ENCODE measurements around the gene CAMTA1. TPM values are rescaled to one million over a fixed set of nuclear protein-coding genes. Genes with fewer than 3 reads are reported as not detected.
A peak's percentile ranks its signal among the peaks of the same experiment; 100 is the strongest.

The CAMTA1 gene
- total and polyA plus RNA-seq, 2 experiments from 2014 or later, result 89.0 to 145 TPM

- Histone ChIP-seq H2AFZ (peak overlapping the region; percentile 99), H3K36me3 (replicated peaks; ENCODE audit: insufficient read depth, low read depth) (no peaks in the 10 kb centered on the region), H3K4me2 (peak overlapping the region; percentile 93), H3K27me3 (no peaks in the 10 kb centered on the region), H3K9me2 (replicated peaks; ENCODE audit: insufficient read depth) (no peaks in the 10 kb centered on the region), H3K9me3 (ENCODE audit: low read depth) (no peaks in the 10 kb centered on the region), H3K4me1 (ENCODE audit: insufficient read depth) (peaks cover 10% of the 10 kb centered on the region), H3K79me2 (peaks cover 41% of the 10 kb centered on the region), H4K20me1 (ENCODE audit: insufficient read depth, poor library complexity, severe bottlenecking) (peaks cover 7% of the 10 kb centered on the region), H3K27ac (peak overlapping the region; percentile 68), H3K4me3 (peak overlapping the region; percentile 92)
- no peak for TF ChIP-seq EZH2phosphoT487 (IDR thresholded peaks at IDR 0.05; ENCODE audit: low read depth, severe bottlenecking, unreplicated experiment)
- no peak for TF ChIP-seq CTCF (IDR thresholded peaks at IDR 0.05; ENCODE audit: poor library complexity)
- TF ChIP-seq EZH2 (IDR thresholded peaks at IDR 0.05; ENCODE audit: borderline replicate concordance), result no peak
- DNase-seq (ENCODE audit: low spot score), result no peak
- WGBS (ENCODE audit: low lambda C conversion rate, missing lambda C conversion rate), result 45% methylated on average over 6 of the region's 6 CpGs
Measured at GRCh38 chr1:7770669-7770996, 985.4 kb downstream of the CAMTA1 start.

GRCh38 chr1:7770997-7771822 is 986.0 kb downstream of the CAMTA1 start, which contains the start of gene VAMP3:
TSS of gene VAMP3 (plus strand) at chr1:7771296. CDS start at chr1:7771384, 88 bp downstream.
- WGBS (ENCODE audit: low lambda C conversion rate, missing lambda C conversion rate), result under 1% methylated on average over 49 of the region's 97 CpGs
- Histone ChIP-seq H3K4me3 (peak within 1 kb of the TSS; percentile 97), H3K36me3 (replicated peaks; ENCODE audit: insufficient read depth, low read depth) (no peaks in the 10 kb centered on the region), H3K4me2 (peak within 1 kb of the TSS; percentile 93), H3K27me3 (no peaks in the 10 kb centered on the region), H3K27ac (peak within 1 kb of the TSS; percentile 99), H3K4me1 (ENCODE audit: insufficient read depth) (peaks cover 10% of the 10 kb centered on the region), H2AFZ (peak within 1 kb of the TSS; percentile 99), H4K20me1 (ENCODE audit: insufficient read depth, poor library complexity, severe bottlenecking) (peaks cover 7% of the 10 kb centered on the region), H3K9me2 (replicated peaks; ENCODE audit: insufficient read depth) (no peaks in the 10 kb centered on the region), H3K79me2 (peaks cover 47% of the 10 kb centered on the region), H3K9me3 (ENCODE audit: low read depth) (no peaks in the 10 kb centered on the region)
- DNase-seq (ENCODE audit: low spot score), result peak; percentile 92
- TF ChIP-seq EZH2 (IDR thresholded peaks at IDR 0.05; ENCODE audit: borderline replicate concordance) (no peak), CTCF (IDR thresholded peaks at IDR 0.05; ENCODE audit: poor library complexity) (no peak), EZH2phosphoT487 (IDR thresholded peaks at IDR 0.05; ENCODE audit: low read depth, severe bottlenecking, unreplicated experiment) (no peak)

GRCh38 chr1:7771823-7772299 is 986.6 kb downstream of the CAMTA1 start:
- H3K27me3 ChIP-seq, result no peaks in the 10 kb centered on the region
- peaks cover 51% of the 10 kb centered on the region for H3K79me2 ChIP-seq
- peak overlapping the region; percentile 48 for H2AFZ ChIP-seq
- H3K4me3 ChIP-seq, result peak overlapping the region; percentile 97
- no peak for TF ChIP-seq EZH2phosphoT487 (IDR thresholded peaks at IDR 0.05; ENCODE audit: low read depth, severe bottlenecking, unreplicated experiment)
- peaks cover 7% of the 10 kb centered on the region for H4K20me1 ChIP-seq (ENCODE audit: insufficient read depth, poor library complexity, severe bottlenecking)
- no peaks in the 10 kb centered on the region for H3K9me3 ChIP-seq (ENCODE audit: low read depth)
- DNase-seq (ENCODE audit: low spot score), result peak; percentile 18
- no peaks in the 10 kb centered on the region for H3K9me2 ChIP-seq (replicated peaks; ENCODE audit: insufficient read depth)
- H3K36me3 ChIP-seq (replicated peaks; ENCODE audit: insufficient read depth, low read depth), result no peaks in the 10 kb centered on the region
- peak overlapping the region; percentile 99 for H3K27ac ChIP-seq
- peaks cover 10% of the 10 kb centered on the region for H3K4me1 ChIP-seq (ENCODE audit: insufficient read depth)
- 20% methylated on average over 12 of the region's 12 CpGs for WGBS (ENCODE audit: low lambda C conversion rate, missing lambda C conversion rate)
- peak overlapping the region; percentile 88 for H3K4me2 ChIP-seq

- Histone ChIP-seq H3K4me1 (ENCODE audit: insufficient read depth) (peaks cover 1% of the 10 kb centered on the region), H3K27me3 (no peaks in the 10 kb centered on the region), H4K20me1 (ENCODE audit: insufficient read depth, poor library complexity, severe bottlenecking) (peaks cover 4% of the 10 kb centered on the region), H3K36me3 (replicated peaks; ENCODE audit: insufficient read depth, low read depth) (no peaks in the 10 kb centered on the region), H3K27ac (no peak overlapping the region), H3K79me2 (peaks cover 40% of the 10 kb centered on the region), H2AFZ (no peak overlapping the region), H3K4me3 (no peak overlapping the region), H3K9me3 (ENCODE audit: low read depth) (no peaks in the 10 kb centered on the region), H3K4me2 (no peak overlapping the region), H3K9me2 (replicated peaks; ENCODE audit: insufficient read depth) (no peaks in the 10 kb centered on the region)
- no peak for DNase-seq (ENCODE audit: low spot score)
- TF ChIP-seq EZH2phosphoT487 (IDR thresholded peaks at IDR 0.05; ENCODE audit: low read depth, severe bottlenecking, unreplicated experiment) (no peak), EZH2 (IDR thresholded peaks at IDR 0.05; ENCODE audit: borderline replicate concordance) (no peak), CTCF (IDR thresholded peaks at IDR 0.05; ENCODE audit: poor library complexity) (no peak)
- 73% methylated on average over 3 of the region's 3 CpGs for WGBS (ENCODE audit: low lambda C conversion rate, missing lambda C conversion rate)
Measured at GRCh38 chr1:7777591-7777990, 992.3 kb downstream of the CAMTA1 start.

All from hepatocyte (in vitro differentiated cells).